Thymus (tissue), 11 donors: ENCODE data around the gene FMN2. TPM values are rescaled to one million over a fixed set of nuclear protein-coding genes. Genes with fewer than 3 reads are reported as not detected.

Experiments used
- DNase-seq, 9 donors: peaks; one replicate each; pipeline ENCODE4 v3.0.0-alpha.2; 2013; ENCODE audit warnings: low spot score in 9 of 9, low read depth in 6 of 9, missing footprints in 1 of 9
- H3K27ac ChIP-seq, 2 donors: one replicate each; pipeline ENCODE4 v1.5.1; 2013; ENCODE audit warnings: control low read depth in 1 of 2, low read depth in 1 of 2, low read length in 1 of 2, mild to moderate bottlenecking in 1 of 2, moderate library complexity in 1 of 2
- H3K27me3 ChIP-seq, 2 donors: one replicate each; pipeline ENCODE4 v1.5.1; 2013; ENCODE audit warnings: low read length in 1 of 2; ENCODE audit not compliant: control insufficient read depth in 2 of 2, insufficient read depth in 1 of 2
- H3K36me3 ChIP-seq, 2 donors: one replicate each; pipeline ENCODE4 v1.5.1; 2013; ENCODE audit warnings: low read length in 1 of 2, mild to moderate bottlenecking in 1 of 2, moderate library complexity in 1 of 2; ENCODE audit not compliant: control insufficient read depth in 2 of 2, insufficient read depth in 2 of 2
- H3K4me1 ChIP-seq, 2 donors: one replicate each; pipeline ENCODE4 v1.5.1; 2013; ENCODE audit warnings: low read length in 2 of 2; ENCODE audit not compliant: control insufficient read depth in 2 of 2, insufficient read depth in 2 of 2
- H3K4me3 ChIP-seq, 2 donors: one replicate each; pipeline ENCODE4 v1.5.1; 2013; ENCODE audit warnings: low read length in 2 of 2, control low read depth in 1 of 2, mild to moderate bottlenecking in 1 of 2
- H3K9me3 ChIP-seq, 2 donors: one replicate each; pipeline ENCODE4 v1.5.1; 2013; ENCODE audit warnings: low read length in 1 of 2, mild to moderate bottlenecking in 1 of 2; ENCODE audit not compliant: control insufficient read depth in 2 of 2, insufficient read depth in 1 of 2
- WGBS: extraction: QIAGEN DNeasy Blood & Tissue Kit; methylation state at CpG from one replicate; pipeline ENCODE4 v1.1.7; 2013; 5-methylcytosine and 5-hydroxymethylcytosine counted together
- polyA plus RNA-seq: library from polyadenylated mRNA; stranded (reverse); fragments of 200-250 nt; gene quantifications from one replicate; pipeline ENCODE4 v1.2.3, GENCODE V29; 2013
- total RNA-seq: library from RNA; stranded (reverse); fragments of 120-200 nt; gene quantifications from one replicate; pipeline ENCODE4 v1.2.4, GENCODE V29; 2013
- donor health status: healthy.

Gene FMN2
- total and polyA plus RNA-seq, 2 donors: 0.14 to 0.24 TPM

GRCh38 chr1:240073097-240073496, 18.6 kb upstream of the FMN2 start:
- no peaks in the 10 kb centered on the region for H3K36me3 ChIP-seq
- H3K4me1 ChIP-seq: no peaks in the 10 kb centered on the region
- H3K4me3 ChIP-seq: no peak overlapping the region
- no peak for DNase-seq
- H3K9me3 ChIP-seq: no peaks in the 10 kb centered on the region
- no peaks in the 10 kb centered on the region for H3K27me3 ChIP-seq
- H3K27ac ChIP-seq: no peak overlapping the region
- 45% methylated on average over 3 of the region's 3 CpGs for WGBS

- Histone ChIP-seq H3K27ac (no peak overlapping the region), H3K36me3 (no peaks in the 10 kb centered on the region), H3K4me3 (no peak overlapping the region), H3K9me3 (no peaks in the 10 kb centered on the region), H3K4me1 (no peaks in the 10 kb centered on the region), H3K27me3 (no peaks in the 10 kb centered on the region)
- DNase-seq: no peak
- 88% methylated on average over 5 of the region's 5 CpGs for WGBS
These were observed 17.3 kb upstream of the FMN2 start for GRCh38 chr1:240074422-240074821.

GRCh38 chr1:240074908-240075307, 16.8 kb upstream of the FMN2 start:
- Histone ChIP-seq H3K9me3 (no peaks in the 10 kb centered on the region), H3K4me3 (no peak overlapping the region), H3K27ac (no peak overlapping the region), H3K4me1 (no peaks in the 10 kb centered on the region), H3K36me3 (no peaks in the 10 kb centered on the region), H3K27me3 (no peaks in the 10 kb centered on the region)
- DNase-seq: no peak
- 74% methylated on average over 3 of the region's 3 CpGs for WGBS

GRCh38 chr1:240084337-240084736, 7.3 kb upstream of the FMN2 start:
- DNase-seq: no peak
- H3K36me3 ChIP-seq: no peaks in the 10 kb centered on the region
- no peaks in the 10 kb centered on the region for H3K9me3 ChIP-seq
- no peaks in the 10 kb centered on the region for H3K4me1 ChIP-seq
- no peak overlapping the region for H3K27ac ChIP-seq
- H3K27me3 ChIP-seq: peaks cover 0 to 8% of the 10 kb centered on the region in 2 donors
- WGBS: 69% methylated on average over 1 of the region's 1 CpG
- H3K4me3 ChIP-seq: no peak overlapping the region

- WGBS: 74% methylated on average over 8 of the region's 8 CpGs
- no peaks in the 10 kb centered on the region for H3K9me3 ChIP-seq
These were observed 6.9 kb upstream of the FMN2 start for GRCh38 chr1:240084749-240085148.

GRCh38 chr1:240086726-240087125, 5.0 kb upstream of the FMN2 start:
- Histone ChIP-seq H3K4me1 (no peaks in the 10 kb centered on the region), H3K9me3 (no peaks in the 10 kb centered on the region), H3K27me3 (peaks cover 8 to 29% of the 10 kb centered on the region in 2 donors), H3K36me3 (no peaks in the 10 kb centered on the region), H3K4me3 (no peak overlapping the region), H3K27ac (no peak overlapping the region)
- 90% methylated on average over 1 of the region's 1 CpG for WGBS
- DNase-seq: no peak

More at GRCh38 chr1:240084749-240085148, 6.9 kb upstream of the FMN2 start:
- H3K36me3 ChIP-seq: no peaks in the 10 kb centered on the region
- peaks cover 0 to 11% of the 10 kb centered on the region in 2 donors for H3K27me3 ChIP-seq
- H3K4me1 ChIP-seq: no peaks in the 10 kb centered on the region
- no peak overlapping the region for H3K4me3 ChIP-seq
- no peak overlapping the region for H3K27ac ChIP-seq
- no peak for DNase-seq

- H3K4me3 ChIP-seq: no peak overlapping the region
- H3K27me3 ChIP-seq: peaks cover 35 to 56% of the 10 kb centered on the region in 2 donors
- 33% methylated on average over 2 of the region's 2 CpGs for WGBS
- no peak for DNase-seq
- no peak overlapping the region for H3K27ac ChIP-seq
- peaks cover 0 to 4% of the 10 kb centered on the region in 2 donors for H3K9me3 ChIP-seq
- no peaks in the 10 kb centered on the region for H3K36me3 ChIP-seq
- no peaks in the 10 kb centered on the region for H3K4me1 ChIP-seq
These were observed 1.7 kb upstream of the FMN2 start for GRCh38 chr1:240090014-240090413.

- Histone ChIP-seq H3K27ac (no peak overlapping the region), H3K9me3 (peaks cover 0 to 4% of the 10 kb centered on the region in 2 donors), H3K4me1 (no peaks in the 10 kb centered on the region), H3K27me3 (peaks cover 35 to 60% of the 10 kb centered on the region in 2 donors), H3K4me3 (no peak overlapping the region), H3K36me3 (no peaks in the 10 kb centered on the region)
- WGBS: 36% methylated on average over 5 of the region's 5 CpGs
- no peak for DNase-seq
These were observed 604 bp upstream of the FMN2 start for GRCh38 chr1:240090957-240091600.

- Histone ChIP-seq H3K27me3 (peaks cover 35 to 62% of the 10 kb centered on the region in 2 donors), H3K9me3 (peaks cover 0 to 4% of the 10 kb centered on the region in 2 donors), H3K27ac (no peak overlapping the region), H3K4me3 (no peak overlapping the region), H3K4me1 (no peaks in the 10 kb centered on the region), H3K36me3 (no peaks in the 10 kb centered on the region)
- DNase-seq: no peak
- 3% methylated on average over 70 of the region's 70 CpGs for WGBS
These were observed 827 bp downstream of the FMN2 start for GRCh38 chr1:240092301-240093119.
